ENCODE measurements around the gene HES5.

- TF ChIP-seq, protein P1, sequence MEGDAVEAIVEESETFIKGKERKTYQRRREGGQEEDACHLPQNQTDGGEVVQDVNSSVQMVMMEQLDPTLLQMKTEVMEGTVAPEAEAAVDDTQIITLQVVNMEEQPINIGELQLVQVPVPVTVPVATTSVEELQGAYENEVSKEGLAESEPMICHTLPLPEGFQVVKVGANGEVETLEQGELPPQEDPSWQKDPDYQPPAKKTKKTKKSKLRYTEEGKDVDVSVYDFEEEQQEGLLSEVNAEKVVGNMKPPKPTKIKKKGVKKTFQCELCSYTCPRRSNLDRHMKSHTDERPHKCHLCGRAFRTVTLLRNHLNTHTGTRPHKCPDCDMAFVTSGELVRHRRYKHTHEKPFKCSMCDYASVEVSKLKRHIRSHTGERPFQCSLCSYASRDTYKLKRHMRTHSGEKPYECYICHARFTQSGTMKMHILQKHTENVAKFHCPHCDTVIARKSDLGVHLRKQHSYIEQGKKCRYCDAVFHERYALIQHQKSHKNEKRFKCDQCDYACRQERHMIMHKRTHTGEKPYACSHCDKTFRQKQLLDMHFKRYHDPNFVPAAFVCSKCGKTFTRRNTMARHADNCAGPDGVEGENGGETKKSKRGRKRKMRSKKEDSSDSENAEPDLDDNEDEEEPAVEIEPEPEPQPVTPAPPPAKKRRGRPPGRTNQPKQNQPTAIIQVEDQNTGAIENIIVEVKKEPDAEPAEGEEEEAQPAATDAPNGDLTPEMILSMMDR (conservative IDR thresholded peaks at IDR 0.05; ENCODE audit: low read length), result no peak
- TF ChIP-seq EZH2phosphoT487 (IDR thresholded peaks at IDR 0.05; ENCODE audit: borderline replicate concordance, low read depth, low read length), result no peak
Observed at GRCh38 chr1:2546515-2547209, 16.6 kb upstream of the HES5 start.
